Measurements from ENCODE around the gene MRPS34. TPM values are rescaled to one million over a fixed set of nuclear protein-coding genes. Genes with fewer than 3 reads are reported as not detected.

The MRPS34 gene
- total RNA-seq, 4 donors from 2014 or later, result 90.9 to 126 (median 105) TPM

- WGBS, 2 donors, result 81 to 82% methylated on average over 22 to 24 of the region's 24 CpGs
- H3K4me3 ChIP-seq (ENCODE audit: low read depth, poor library complexity, severe bottlenecking), result no peak overlapping the region
- TF ChIP-seq CTCF (IDR thresholded peaks at IDR 0.05) (no peak), POLR2A (IDR thresholded peaks at IDR 0.05) (no peak)
- intact Hi-C loops (cut with DNase I; ENCODE audit: low total_unique reads), result loop anchor here (10.0 kb wide), 1 partner anchor 280 kb away; no protein-coding TSS in a partner anchor
- peak in 1 of 2 donors; percentile 79 for DNase-seq (ENCODE audit: low spot score in 2 of 2)
These were observed 28.5 kb downstream of the MRPS34 start for GRCh38 chr16:1744338-1744840.

GRCh38 chr16:1743376-1744337 is 29.3 kb downstream of the MRPS34 start:
- intact Hi-C loops (cut with DNase I; ENCODE audit: low total_unique reads), result loop anchor here (10.0 kb wide), 1 partner anchor 279 kb away; no protein-coding TSS in a partner anchor
- DNase-seq (ENCODE audit: low spot score in 2 of 2), result peak in 1 of 2 donors; percentile 72
- WGBS, 2 donors, result 82 to 87% methylated on average over 28 to 31 of the region's 32 CpGs
- TF ChIP-seq POLR2A (IDR thresholded peaks at IDR 0.05) (no peak), CTCF (IDR thresholded peaks at IDR 0.05) (no peak)
- no peak overlapping the region for H3K4me3 ChIP-seq (ENCODE audit: low read depth, poor library complexity, severe bottlenecking)

- DNase-seq (ENCODE audit: low spot score in 2 of 2), result no peak
- intact Hi-C loops (cut with DNase I; ENCODE audit: low total_unique reads), result loop anchor here (10.0 kb wide), 1 partner anchor 277 kb away; no protein-coding TSS in a partner anchor
- WGBS, 2 donors, result 91 to 92% methylated on average over 16 to 19 of the region's 19 CpGs
- no peak overlapping the region for H3K4me3 ChIP-seq (ENCODE audit: low read depth, poor library complexity, severe bottlenecking)
- TF ChIP-seq CTCF (IDR thresholded peaks at IDR 0.05) (no peak), POLR2A (IDR thresholded peaks at IDR 0.05) (no peak)
These were observed 31.3 kb downstream of the MRPS34 start for GRCh38 chr16:1741553-1742165.

GRCh38 chr16:1740781-1741490 is 32.0 kb downstream of the MRPS34 start:
- 93 to 94% methylated on average over 29 to 30 of the region's 30 CpGs for WGBS, 2 donors
- H3K4me3 ChIP-seq (ENCODE audit: low read depth, poor library complexity, severe bottlenecking), result no peak overlapping the region
- DNase-seq (ENCODE audit: low spot score in 2 of 2), result no peak
- no peak for TF ChIP-seq CTCF (IDR thresholded peaks at IDR 0.05)
- no peak for TF ChIP-seq POLR2A (IDR thresholded peaks at IDR 0.05)
- intact Hi-C loops (cut with DNase I; ENCODE audit: low total_unique reads), result loop anchor here (10.0 kb wide), 1 partner anchor 276 kb away; no protein-coding TSS in a partner anchor

- TF ChIP-seq POLR2A (IDR thresholded peaks at IDR 0.05), result no peak
- no peak for TF ChIP-seq CTCF (IDR thresholded peaks at IDR 0.05)
- intact Hi-C loops (cut with DNase I; ENCODE audit: low total_unique reads), result loop anchor here (10.0 kb wide), 1 partner anchor 275 kb away; no protein-coding TSS in a partner anchor
- 95 to 98% methylated on average over 33 of the region's 33 CpGs for WGBS, 2 donors
These were observed 32.7 kb downstream of the MRPS34 start for GRCh38 chr16:1740234-1740633.

More at GRCh38 chr16:1740234-1740633, 32.7 kb downstream of the MRPS34 start:
- DNase-seq (ENCODE audit: low spot score in 2 of 2), result no peak
- no peak overlapping the region for H3K4me3 ChIP-seq (ENCODE audit: low read depth, poor library complexity, severe bottlenecking)

All from lower leg skin (tissue), 4 donors.